H9 (cell line): ENCODE results near the gene CHCHD3. TPM values are rescaled to one million over a fixed set of nuclear protein-coding genes. Genes with fewer than 3 reads are reported as not detected.

Experiments
- DNase-seq: peaks from one replicate; pipeline ENCODE4 v3.0.0-alpha.2; 2017
- H2AFZ ChIP-seq: one replicate; pipeline ENCODE4 v1.6.1; 2013; ENCODE audit warnings: mild to moderate bottlenecking, low read length, control low read depth, moderate library complexity
- H2AK5ac ChIP-seq: 2 replicates; pipeline ENCODE4 v1.6.1; 2013; ENCODE audit warnings: low read length, control low read depth, mixed read lengths; ENCODE audit not compliant: insufficient read length
- H2BK120ac ChIP-seq: one replicate; pipeline ENCODE4 v1.6.1; 2013; ENCODE audit warnings: low read depth, mild to moderate bottlenecking, low read length, control low read depth, inconsistent platforms; ENCODE audit not compliant: poor library complexity, severe bottlenecking
- H2BK12ac ChIP-seq: 2 replicates; pipeline ENCODE4 v1.6.1; 2013; ENCODE audit warnings: low read length, control low read depth, mixed read lengths, low read depth; ENCODE audit not compliant: insufficient read length
- H2BK15ac ChIP-seq: 2 replicates; pipeline ENCODE4 v1.6.1; 2013; ENCODE audit warnings: low read depth, low read length, control low read depth
- H2BK20ac ChIP-seq: one replicate; pipeline ENCODE4 v1.6.1; 2013; ENCODE audit warnings: low read depth, mild to moderate bottlenecking, low read length, control low read depth, inconsistent platforms; ENCODE audit not compliant: poor library complexity, severe bottlenecking
- H2BK5ac ChIP-seq: 2 replicates; pipeline ENCODE4 v1.6.1; 2013; ENCODE audit warnings: low read length, control low read depth, mixed read lengths; ENCODE audit not compliant: insufficient read length
- H3K14ac ChIP-seq: 2 replicates; pipeline ENCODE4 v1.6.1; 2013; ENCODE audit warnings: low read length, control low read depth; ENCODE audit not compliant: insufficient read depth
- H3K18ac ChIP-seq: 2 replicates; pipeline ENCODE4 v1.6.1; 2013; ENCODE audit warnings: low read depth, mild to moderate bottlenecking, mixed read lengths, low read length, control low read depth; ENCODE audit not compliant: insufficient read length
- H3K23ac ChIP-seq: 2 replicates; pipeline ENCODE4 v1.6.1; 2013; ENCODE audit warnings: low read length, control low read depth, mixed read lengths, low read depth; ENCODE audit not compliant: insufficient read length
- H3K23me2 ChIP-seq: 2 replicates; pipeline ENCODE4 v1.6.1; 2013; ENCODE audit warnings: low read depth, mild to moderate bottlenecking, mixed read lengths, low read length, control low read depth; ENCODE audit not compliant: insufficient read length, poor library complexity, severe bottlenecking
- H3K27ac ChIP-seq: 2 replicates; pipeline ENCODE4 v1.5.1; 2013; ENCODE audit warnings: low read length, control low read depth, mixed read lengths, low read depth; ENCODE audit not compliant: insufficient read length
- H3K27me3 ChIP-seq: 2 replicates; pipeline ENCODE4 v1.6.1; 2013; ENCODE audit warnings: low read length, control low read depth, inconsistent platforms; ENCODE audit not compliant: insufficient read depth
- H3K4ac ChIP-seq: 2 replicates; pipeline ENCODE4 v1.6.1; 2013; ENCODE audit warnings: low read depth, mild to moderate bottlenecking, control low read depth, inconsistent platforms, low read length, moderate library complexity
- H3K4me1 ChIP-seq: 2 replicates; pipeline ENCODE4 v1.6.1; 2013; ENCODE audit warnings: low read length, control low read depth, inconsistent platforms; ENCODE audit not compliant: insufficient read depth
- H3K4me2 ChIP-seq: 2 replicates; pipeline ENCODE4 v1.6.1; 2013; ENCODE audit warnings: low read length, control low read depth, mixed read lengths; ENCODE audit not compliant: insufficient read length, insufficient read depth
- H3K56ac ChIP-seq: 2 replicates; pipeline ENCODE4 v1.6.1; 2013; ENCODE audit warnings: low read depth, mild to moderate bottlenecking, mixed read lengths, low read length, control low read depth; ENCODE audit not compliant: insufficient read length
- H3K79me1 ChIP-seq: 2 replicates; pipeline ENCODE4 v1.6.1; 2013; ENCODE audit warnings: low read depth, mild to moderate bottlenecking, moderate library complexity, low read length, control low read depth, inconsistent platforms; ENCODE audit not compliant: insufficient read depth, poor library complexity, severe bottlenecking
- H3K79me2 ChIP-seq: 2 replicates; pipeline ENCODE4 v1.6.1; 2013; ENCODE audit warnings: low read length, control low read depth, inconsistent platforms; ENCODE audit not compliant: insufficient read depth
- H3K9ac ChIP-seq: 2 replicates; pipeline ENCODE4 v1.6.1; 2013; ENCODE audit warnings: low read length, control low read depth, mixed read lengths; ENCODE audit not compliant: insufficient read length; ENCODE audit errors: extremely low read depth
- H3K9me3 ChIP-seq: one replicate; pipeline ENCODE4 v1.6.1; 2013; ENCODE audit warnings: low read depth, low read length, inconsistent platforms; ENCODE audit not compliant: control insufficient read depth
- H3T11ph ChIP-seq: one replicate; pipeline ENCODE4 v1.6.1; 2013; ENCODE audit warnings: mild to moderate bottlenecking, low read length, control low read depth, inconsistent platforms
- H4K20me1 ChIP-seq: one replicate; pipeline ENCODE4 v1.6.1; 2013; ENCODE audit not compliant: control insufficient read depth, insufficient read length, insufficient read depth
- H4K5ac ChIP-seq: 2 replicates; pipeline ENCODE4 v1.6.1; 2013; ENCODE audit warnings: low read depth, mild to moderate bottlenecking, mixed read lengths, low read length, control low read depth; ENCODE audit not compliant: insufficient read length
- H4K8ac ChIP-seq: replicated peaks from 2 replicates; pipeline ENCODE4 v1.6.1; 2013; ENCODE audit warnings: low read length, control low read depth, mixed read lengths, low read depth; ENCODE audit not compliant: insufficient read length
- H4K91ac ChIP-seq: 2 replicates; pipeline ENCODE4 v1.6.1; 2013; ENCODE audit warnings: low read depth, mild to moderate bottlenecking, moderate library complexity, mixed read lengths, low read length, control low read depth; ENCODE audit not compliant: insufficient read length
- H3K27ac Mint-ChIP-seq, 3 experiments: 2 replicates in 2 of 3; 3 replicates in 1 of 3; pipeline ENCODE4 v1.8.0; 2020 to 2021; ENCODE audit warnings: mixed read lengths in 3 of 3, mild to moderate bottlenecking in 1 of 3, moderate library complexity in 1 of 3
- H3K27me3 Mint-ChIP-seq: 2 replicates; pipeline ENCODE4 v1.8.0; 2021; ENCODE audit warnings: low read depth, mild to moderate bottlenecking, moderate library complexity, mixed read lengths
- H3K36me3 Mint-ChIP-seq, 3 experiments: 2 replicates in 2 of 3; 3 replicates in 1 of 3; pipeline ENCODE4 v1.8.0; 2020 to 2021; ENCODE audit warnings: low read depth in 3 of 3, mixed read lengths in 3 of 3; ENCODE audit not compliant: insufficient read depth in 1 of 3
- H3K4me1 Mint-ChIP-seq, 2 experiments: 2 replicates each; pipeline ENCODE4 v1.8.0; 2020; ENCODE audit warnings: mixed read lengths in 2 of 2
- H3K4me3 Mint-ChIP-seq, 2 experiments: 2 replicates in 1 of 2; 3 replicates in 1 of 2; pipeline ENCODE4 v1.8.0; 2020 to 2021; ENCODE audit warnings: mild to moderate bottlenecking in 2 of 2, mixed read lengths in 2 of 2, moderate library complexity in 1 of 2
- H3K9me3 Mint-ChIP-seq, 2 experiments: 2 replicates in 1 of 2; 3 replicates in 1 of 2; pipeline ENCODE4 v1.8.0; 2020; ENCODE audit warnings: mild to moderate bottlenecking in 2 of 2, mixed read lengths in 2 of 2, moderate library complexity in 1 of 2
- CTCF ChIP-seq: fragments of 200-600 bp; sonication (generic); conservative IDR thresholded peaks from 3 replicates; pipeline ENCODE4 v1.8.0; 2021; ENCODE audit warnings: antibody characterized with exemption, mild to moderate bottlenecking
- WGBS: extraction: QIAGEN DNeasy Blood & Tissue Kit; methylation state at CpG from one replicate; pipeline ENCODE4 v1.1.7; 2013; ENCODE audit warnings: missing lambda C conversion rate, low lambda C conversion rate, mixed read lengths; ENCODE audit not compliant: insufficient read length; ENCODE audit errors: extremely low coverage; 5-methylcytosine and 5-hydroxymethylcytosine counted together
- total RNA-seq: library from RNA; stranded (reverse); gene quantifications from 2 replicates; pipeline ENCODE4 v1.2.1, GENCODE V29; 2021

Gene CHCHD3
- total RNA-seq, 1 experiment from 2014 or later = 104 TPM

- Histone ChIP-seq H3K56ac (no peak overlapping the region), H3K9me3 (no peaks in the 10 kb centered on the region), H3K23me2 (no peaks in the 10 kb centered on the region), H4K8ac (no peak overlapping the region), H4K5ac (no peak overlapping the region), H3K27ac (no peak overlapping the region), H3K79me1 (peaks cover 5% of the 10 kb centered on the region), H3T11ph (no peak overlapping the region), H3K27me3 (no peaks in the 10 kb centered on the region), H2AK5ac (no peak overlapping the region), H3K4ac (no peak overlapping the region), H2BK12ac (no peak overlapping the region), H4K20me1 (peaks cover 2% of the 10 kb centered on the region), H3K23ac (no peak overlapping the region), H2BK20ac (no peak overlapping the region), H2BK120ac (no peak overlapping the region), H3K18ac (no peak overlapping the region), H3K14ac (no peak overlapping the region), H2BK15ac (no peak overlapping the region), H4K91ac (no peak overlapping the region), H3K4me2 (no peak overlapping the region), H3K9ac (no peak overlapping the region), H3K79me2 (peaks cover 4% of the 10 kb centered on the region; the same call in 1 of the 2 replicates), H3K4me1 (no peaks in the 10 kb centered on the region), H2AFZ (no peak overlapping the region), H2BK5ac (no peak overlapping the region)
- WGBS = no CpG with 5 or more reads among the region's 1 CpG
- peaks cover 2 to 23% (median 12%) of the 10 kb centered on the region in 3 experiments; a peak in 5 of 7 replicates for H3K36me3 Mint-ChIP-seq
- no peaks in the 10 kb centered on the region for H3K9me3 Mint-ChIP-seq
- no peaks in the 10 kb centered on the region for H3K27me3 Mint-ChIP-seq
- no peak for TF ChIP-seq CTCF
- peaks cover 9 to 14% of the 10 kb centered on the region in 2 experiments for H3K4me1 Mint-ChIP-seq
- peak overlapping the region in 1 of 3 experiments; percentile 56; a peak in 1 of 7 replicates for H3K27ac Mint-ChIP-seq
- H3K4me3 Mint-ChIP-seq = no peak overlapping the region
- DNase-seq = no peak
Measured at GRCh38 chr7:132977234-132977633, 104.7 kb downstream of the CHCHD3 start.
